Measurements from ENCODE around the gene ELN. TPM values are rescaled to one million over a fixed set of nuclear protein-coding genes. Genes with fewer than 3 reads are reported as not detected.
A peak's percentile ranks its signal among the peaks of the same experiment; 100 is the strongest.
"Not testable (repeated sequence)": the region's sequence is repeated elsewhere in the genome, so short reads cannot be mapped to it uniquely, and the experiment has no call there.

Gene ELN
- total RNA-seq, 4 donors from 2014 or later: 46.5 to 152 (median 108) TPM

DNA sequence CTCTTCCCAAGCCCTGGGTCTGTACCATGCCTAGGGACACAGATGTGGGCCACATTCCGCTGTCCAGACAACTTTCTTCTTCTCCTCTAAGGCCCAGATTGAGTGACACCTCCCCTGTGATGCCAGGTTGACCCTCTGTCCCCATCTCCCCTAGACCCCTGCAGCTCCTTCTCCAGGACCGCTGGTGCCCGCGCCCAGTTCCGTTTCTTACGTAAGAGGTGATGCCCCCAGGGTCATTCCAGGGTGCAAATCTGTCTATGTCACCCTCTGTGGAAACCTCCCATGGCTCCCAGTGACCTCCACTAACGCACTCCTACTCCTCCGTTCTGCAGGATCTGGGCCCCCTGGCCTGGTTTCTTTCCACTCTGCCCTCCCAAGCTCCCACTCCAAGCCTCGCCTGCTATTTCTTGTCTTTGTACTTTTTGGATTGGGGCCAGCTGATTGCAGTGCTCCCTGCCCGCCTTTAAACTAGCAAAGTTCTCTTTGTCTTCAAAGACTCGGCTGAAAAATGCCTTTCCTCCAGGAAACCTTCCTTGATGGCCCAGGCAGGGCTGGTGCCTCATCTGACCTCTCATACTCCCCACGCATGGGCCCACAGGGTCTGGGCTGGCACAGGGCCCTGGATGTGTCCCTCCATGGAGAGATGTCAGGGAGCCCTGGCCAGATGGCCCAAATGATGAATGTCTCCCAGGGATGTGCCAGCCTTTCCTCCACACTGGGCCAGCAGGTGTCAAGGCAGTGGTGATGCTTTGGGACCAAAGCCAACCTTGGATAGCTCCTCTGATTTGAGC is 21.3 kb upstream of the ELN start:
- H3K9me3 ChIP-seq: no peaks in the 10 kb centered on the region
- peaks cover 0 to 27% (median 5%) of the 10 kb centered on the region in 4 donors for H3K4me1 ChIP-seq
- no peak for DNase-seq (ENCODE audit: low spot score in 2 of 2)
- TF ChIP-seq EP300 (IDR thresholded peaks at IDR 0.05) (no peak), POLR2A (IDR thresholded peaks at IDR 0.05) (no peak)
- TF ChIP-seq, protein P1, sequence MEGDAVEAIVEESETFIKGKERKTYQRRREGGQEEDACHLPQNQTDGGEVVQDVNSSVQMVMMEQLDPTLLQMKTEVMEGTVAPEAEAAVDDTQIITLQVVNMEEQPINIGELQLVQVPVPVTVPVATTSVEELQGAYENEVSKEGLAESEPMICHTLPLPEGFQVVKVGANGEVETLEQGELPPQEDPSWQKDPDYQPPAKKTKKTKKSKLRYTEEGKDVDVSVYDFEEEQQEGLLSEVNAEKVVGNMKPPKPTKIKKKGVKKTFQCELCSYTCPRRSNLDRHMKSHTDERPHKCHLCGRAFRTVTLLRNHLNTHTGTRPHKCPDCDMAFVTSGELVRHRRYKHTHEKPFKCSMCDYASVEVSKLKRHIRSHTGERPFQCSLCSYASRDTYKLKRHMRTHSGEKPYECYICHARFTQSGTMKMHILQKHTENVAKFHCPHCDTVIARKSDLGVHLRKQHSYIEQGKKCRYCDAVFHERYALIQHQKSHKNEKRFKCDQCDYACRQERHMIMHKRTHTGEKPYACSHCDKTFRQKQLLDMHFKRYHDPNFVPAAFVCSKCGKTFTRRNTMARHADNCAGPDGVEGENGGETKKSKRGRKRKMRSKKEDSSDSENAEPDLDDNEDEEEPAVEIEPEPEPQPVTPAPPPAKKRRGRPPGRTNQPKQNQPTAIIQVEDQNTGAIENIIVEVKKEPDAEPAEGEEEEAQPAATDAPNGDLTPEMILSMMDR (IDR thresholded peaks at IDR 0.05): no peak
- H3K4me3 ChIP-seq: no peak overlapping the region
- H3K27ac ChIP-seq: peak overlapping the region in 1 of 4 donors; percentile 16
- WGBS, 2 donors: 40% methylated on average over 12 of the region's 12 CpGs
- no peaks in the 10 kb centered on the region for H3K27me3 ChIP-seq
- H3K36me3 ChIP-seq: no peaks in the 10 kb centered on the region

DNA sequence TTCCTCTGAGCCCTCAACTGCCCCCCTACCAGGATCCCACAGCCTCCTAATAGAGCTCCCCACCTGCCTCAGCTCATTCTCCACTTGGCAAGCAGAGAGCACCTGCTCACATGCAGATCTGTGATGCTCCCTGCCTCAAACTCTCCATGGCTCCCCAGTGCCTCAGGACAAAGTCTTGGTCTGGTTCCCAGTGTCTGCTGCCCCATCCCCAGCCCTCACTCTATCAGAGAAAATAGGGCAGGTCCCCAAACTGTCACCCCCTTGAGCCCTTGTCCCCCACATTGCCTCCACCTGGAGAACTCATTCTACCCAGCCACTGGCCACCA is 20.8 kb upstream of the ELN start:
- no peak for DNase-seq (ENCODE audit: low spot score in 2 of 2)
- TF ChIP-seq EP300 (IDR thresholded peaks at IDR 0.05) (no peak), POLR2A (IDR thresholded peaks at IDR 0.05) (no peak)
- TF ChIP-seq, protein P1 (IDR thresholded peaks at IDR 0.05): no peak
- Histone ChIP-seq H3K4me1 (peaks cover 0 to 26% (median 5%) of the 10 kb centered on the region in 4 donors), H3K4me3 (no peak overlapping the region), H3K27me3 (no peaks in the 10 kb centered on the region), H3K9me3 (no peaks in the 10 kb centered on the region), H3K36me3 (no peaks in the 10 kb centered on the region), H3K27ac (no peak overlapping the region)

DNA sequence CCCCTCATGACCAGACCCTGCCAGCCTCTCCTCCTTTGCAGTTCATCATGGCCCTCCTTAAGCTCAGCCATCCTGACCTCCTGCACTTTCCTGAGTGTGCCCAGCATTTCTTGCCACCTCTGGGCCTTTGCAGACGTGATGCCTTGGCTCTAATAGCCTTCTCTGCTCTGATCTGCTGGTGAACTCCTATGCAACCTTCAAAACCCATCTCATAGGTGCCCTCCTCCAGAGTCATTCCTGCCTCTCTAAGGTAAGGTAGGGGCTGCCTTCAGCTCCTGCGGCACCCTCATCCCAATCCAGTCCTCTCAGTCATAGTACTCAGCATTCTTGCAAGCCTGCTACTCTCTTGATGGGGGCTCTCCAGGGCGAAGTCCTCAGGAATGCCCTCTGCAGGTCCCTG is 19.3 kb upstream of the ELN start:
- H3K36me3 ChIP-seq: no peaks in the 10 kb centered on the region
- WGBS, 2 donors: 98 to 100% methylated on average over 3 of the region's 3 CpGs
- DNase-seq (ENCODE audit: low spot score in 2 of 2): no peak
- no peaks in the 10 kb centered on the region for H3K27me3 ChIP-seq
- H3K4me1 ChIP-seq: peaks cover 0 to 25% (median 3%) of the 10 kb centered on the region in 4 donors
- H3K9me3 ChIP-seq: no peaks in the 10 kb centered on the region
- H3K4me3 ChIP-seq: no peak overlapping the region
- TF ChIP-seq, protein P1 (IDR thresholded peaks at IDR 0.05): no peak
- TF ChIP-seq POLR2A (IDR thresholded peaks at IDR 0.05) (no peak), EP300 (IDR thresholded peaks at IDR 0.05) (no peak)
- H3K27ac ChIP-seq: no peak overlapping the region

DNA sequence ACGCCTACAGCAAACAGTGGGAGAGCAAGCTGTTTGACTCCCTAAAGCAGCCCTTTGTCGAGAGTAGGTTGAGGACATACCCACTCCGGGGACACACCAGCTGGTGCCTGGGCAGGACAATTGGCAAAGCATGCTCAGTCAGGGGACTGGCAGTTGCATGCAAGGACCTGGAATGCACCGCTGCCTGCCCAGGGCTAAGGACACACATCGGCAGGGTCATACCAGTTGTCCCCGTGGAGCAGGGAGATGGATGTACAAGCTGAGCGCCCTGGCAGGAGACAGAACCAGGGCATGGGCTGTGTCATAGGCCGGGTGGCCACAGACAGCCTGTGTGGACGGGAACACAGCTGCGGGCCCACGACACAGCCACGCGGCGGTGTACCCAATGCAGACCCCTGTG is 18.3 kb upstream of the ELN start:
- Histone ChIP-seq H3K4me3 (no peak overlapping the region), H3K4me1 (peaks cover 0 to 34% (median 3%) of the 10 kb centered on the region in 4 donors), H3K9me3 (no peaks in the 10 kb centered on the region), H3K36me3 (no peaks in the 10 kb centered on the region), H3K27ac (no peak overlapping the region), H3K27me3 (no peaks in the 10 kb centered on the region)
- DNase-seq (ENCODE audit: low spot score in 2 of 2): no peak
- TF ChIP-seq, protein P1 (IDR thresholded peaks at IDR 0.05): no peak
- TF ChIP-seq EP300 (IDR thresholded peaks at IDR 0.05): no peak
- TF ChIP-seq POLR2A (IDR thresholded peaks at IDR 0.05): no peak
- 78 to 89% methylated on average over 10 to 14 of the region's 14 CpGs for WGBS, 2 donors

DNA sequence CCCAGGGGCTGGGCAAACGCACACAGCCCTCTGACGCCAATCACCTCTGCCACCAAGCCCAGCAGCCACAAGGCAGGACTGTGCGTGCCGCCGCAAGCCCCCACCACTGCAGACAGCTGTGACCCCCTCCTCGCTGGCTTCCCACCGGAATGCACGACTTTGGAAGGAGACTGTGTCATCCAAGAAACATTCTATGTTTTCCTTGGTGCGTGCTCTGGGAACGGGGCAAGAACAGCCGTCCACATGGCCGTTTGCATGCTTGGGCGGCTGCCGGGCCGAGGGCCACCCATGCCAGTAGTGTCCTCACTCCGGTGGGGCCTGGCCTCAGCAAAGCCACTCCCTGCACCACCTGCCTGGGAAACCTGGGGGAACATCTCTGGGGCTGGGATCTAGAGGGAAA is 17.6 kb upstream of the ELN start:
- no peaks in the 10 kb centered on the region for H3K9me3 ChIP-seq
- H3K4me3 ChIP-seq: no peak overlapping the region
- no peak overlapping the region for H3K27ac ChIP-seq
- no peaks in the 10 kb centered on the region for H3K27me3 ChIP-seq
- no peak for DNase-seq (ENCODE audit: low spot score in 2 of 2)
- no peaks in the 10 kb centered on the region for H3K36me3 ChIP-seq
- WGBS, 2 donors: 41 to 57% methylated on average over 10 to 16 of the region's 16 CpGs
- TF ChIP-seq EP300 (IDR thresholded peaks at IDR 0.05) (no peak), POLR2A (IDR thresholded peaks at IDR 0.05) (no peak)
- TF ChIP-seq, protein P1 (IDR thresholded peaks at IDR 0.05): no peak
- peaks cover 0 to 34% (median 3%) of the 10 kb centered on the region in 4 donors for H3K4me1 ChIP-seq

DNA sequence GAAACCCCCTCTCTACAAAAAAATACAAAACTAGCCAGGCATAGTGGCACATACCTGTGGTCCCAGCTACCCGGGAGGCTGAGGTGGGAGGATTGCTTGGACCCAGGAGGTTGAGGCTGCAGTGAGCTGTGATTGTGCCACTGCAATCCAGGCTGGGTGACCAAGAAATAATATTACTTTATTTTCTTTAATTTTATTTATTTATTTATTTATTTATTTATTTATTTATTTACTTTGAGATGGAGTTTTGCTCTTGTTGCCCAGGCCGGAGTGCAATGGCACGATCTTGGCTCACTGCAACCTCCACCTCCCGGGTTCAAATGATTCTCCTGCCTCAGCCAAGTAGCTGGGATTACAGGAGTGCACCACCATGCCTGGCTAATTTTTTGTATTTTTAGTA is 16.6 kb upstream of the ELN start:
- H3K27me3 ChIP-seq; H3K4me3 ChIP-seq; H3K36me3 ChIP-seq; H3K9me3 ChIP-seq; H3K27ac ChIP-seq; DNase-seq (ENCODE audit: low spot score in 2 of 2): not testable (repeated sequence)
- H3K4me1 ChIP-seq: peaks cover 0 to 30% (median 3%) of the 10 kb centered on the region in 4 donors
- WGBS, 2 donors: 90 to 97% methylated on average over 4 of the region's 4 CpGs
